ENCODE results near the gene RAB11FIP4. TPM values are rescaled to one million over a fixed set of nuclear protein-coding genes. Genes with fewer than 3 reads are reported as not detected.

The RAB11FIP4 gene
- total and polyA plus RNA-seq, 9 of the 15 experiments (the other 6 are each of a cell fraction or from before 2014, with no cell fraction given) = 0.62 to 16.6 (median 8.9) TPM

- POLR2A ChIA-PET = interaction anchor here (1.4 kb wide), 1 partner anchor 72 kb away, joined by 3 read pairs; no protein-coding TSS in a partner anchor
- peaks cover 0 to 21% of the 10 kb centered on the region in 2 experiments; a peak in 2 of 5 replicates for H3K4me1 ChIP-seq (replicated peaks in 1 of 2; ENCODE audit: control insufficient read depth in 2 of 2, insufficient read depth in 2 of 2, low read length in 2 of 2)
- BruUV-seq (replicated peaks) = no TSS peak
- H3K27ac ChIP-seq (ENCODE audit: extremely low read depth, low read depth, low read length) = no peak overlapping the region
- 62% methylated on average over 21 of the region's 26 CpGs for WGBS (ENCODE audit: insufficient coverage, low coverage, missing lambda C conversion rate)
- no peak overlapping the region for H3K4me3 ChIP-seq
- FAIRE-seq = no peak
- no peaks in the 10 kb centered on the region for H3K9me3 ChIP-seq (replicated peaks; ENCODE audit: control insufficient read depth, insufficient read depth, low read depth, low read length)
- no peak for ATAC-seq
- 0 out of 3 replicates have a peak, but pooled peaks cover 8% of the 10 kb centered on the region for H3K36me3 ChIP-seq (ENCODE audit: control insufficient read depth, insufficient read depth, low read length)
- H2AFZ ChIP-seq (ENCODE audit: low read depth, low read length) = no peak overlapping the region
- H3K4me2 ChIP-seq (ENCODE audit: insufficient read depth, low read length) = no peak overlapping the region
- intact Hi-C loops (cut with micrococcal nuclease) = no loop called here
- H3K79me2 ChIP-seq (ENCODE audit: control insufficient read depth, insufficient read depth, low read length) = no peaks in the 10 kb centered on the region
- TF ChIP-seq KHSRP (IDR thresholded peaks at IDR 0.05) (no peak), POLR2G (IDR thresholded peaks at IDR 0.05; ENCODE audit: low read depth, low read length) (0 out of 2 replicates have a peak, but pooled peaks have one; percentile 35)
- DNase-seq (ENCODE audit: extremely low read depth in 1 of 4, low spot score in 3 of 4) = no peak
- no peaks in the 10 kb centered on the region for H3K27me3 ChIP-seq (ENCODE audit: control insufficient read depth in 2 of 2, insufficient read depth in 2 of 2, low read length in 2 of 2)
- H3K9ac ChIP-seq (ENCODE audit: insufficient read depth in 1 of 2, low read depth in 2 of 2, low read length in 2 of 2) = 0 out of 4 replicates have a peak overlapping the region, but pooled peaks of 1 of the 2 experiments have one; percentile 3
- no peaks in the 10 kb centered on the region for H3K9me1 ChIP-seq (ENCODE audit: control insufficient read depth, insufficient read depth, low read length)
- H4K20me1 ChIP-seq (replicated peaks; ENCODE audit: control insufficient read depth, insufficient read depth, low read length) = peaks cover 14% of the 10 kb centered on the region
- CTCF ChIA-PET (ENCODE audit: low intra/inter-chr PET ratio) = no interaction called here
- in situ Hi-C loops (cut with MboI) = loop anchor here (5.0 kb wide), 1 partner anchor 86 kb away; no protein-coding TSS in a partner anchor
Observed at GRCh38 chr17:31528291-31528874, 136.9 kb downstream of the RAB11FIP4 start.

DNA sequence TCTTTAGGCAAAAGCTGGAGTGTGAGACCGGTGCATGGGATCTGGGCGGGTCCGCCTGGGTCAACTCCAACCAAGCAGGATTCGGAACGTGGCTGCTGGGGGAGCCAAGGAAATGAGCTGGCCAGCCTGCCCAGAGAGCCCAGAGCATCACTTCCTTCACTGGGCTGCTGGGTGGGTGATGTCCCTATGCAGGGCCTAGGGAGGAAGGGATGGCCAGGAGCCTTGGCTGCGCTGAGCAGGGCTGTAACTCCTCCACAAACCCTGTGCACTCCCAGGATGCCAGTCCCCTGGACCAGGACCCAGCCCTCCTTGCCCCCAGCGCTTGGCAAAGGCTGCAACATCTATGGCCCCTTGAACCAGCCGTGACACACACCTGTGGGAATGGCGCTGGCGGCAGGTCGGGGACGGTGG lies 138.4 kb downstream of the RAB11FIP4 start:
- H3K4me2 ChIP-seq (ENCODE audit: insufficient read depth, low read length) = no peak overlapping the region
- FAIRE-seq (no peak), ATAC-seq (no peak), DNase-seq (ENCODE audit: extremely low read depth in 1 of 4, low spot score in 3 of 4) (no peak)
- no peaks in the 10 kb centered on the region for H3K9me1 ChIP-seq (ENCODE audit: control insufficient read depth, insufficient read depth, low read length)
- CTCF ChIA-PET (ENCODE audit: low intra/inter-chr PET ratio) = no interaction called here
- in situ Hi-C loops (cut with MboI) (loop anchor here (5.0 kb wide), 1 partner anchor 88 kb away; no protein-coding TSS in a partner anchor), intact Hi-C loops (cut with micrococcal nuclease) (loop anchor here (5.0 kb wide), 1 partner anchor 312 kb away; no protein-coding TSS in a partner anchor)
- H3K9me3 ChIP-seq (replicated peaks; ENCODE audit: control insufficient read depth, insufficient read depth, low read depth, low read length) = no peaks in the 10 kb centered on the region
- peaks cover 0 to 23% of the 10 kb centered on the region in 2 experiments; a peak in 2 of 5 replicates for H3K4me1 ChIP-seq (replicated peaks in 1 of 2; ENCODE audit: control insufficient read depth in 2 of 2, insufficient read depth in 2 of 2, low read length in 2 of 2)
- BruUV-seq (replicated peaks) = no TSS peak
- no peak overlapping the region for H3K4me3 ChIP-seq
- H3K27ac ChIP-seq (ENCODE audit: extremely low read depth, low read depth, low read length) = no peak overlapping the region
- whole genome bisulfite sequencing (ENCODE audit: insufficient coverage, low coverage, missing lambda C conversion rate) = 37% methylated on average over 12 of the region's 12 CpGs
- POLR2A ChIA-PET = interaction anchor here (0.6 kb wide), 1 partner anchor 69 kb away, joined by 3 read pairs; no protein-coding TSS in a partner anchor
- H3K9ac ChIP-seq (ENCODE audit: insufficient read depth in 1 of 2, low read depth in 2 of 2, low read length in 2 of 2) = no peak overlapping the region
- H3K79me2 ChIP-seq (ENCODE audit: control insufficient read depth, insufficient read depth, low read length) = no peaks in the 10 kb centered on the region
- no peak for TF ChIP-seq TFAM (CRISPR knock-in tag; conservative IDR thresholded peaks at IDR 0.05)
- TF ChIP-seq ZHX1 (conservative IDR thresholded peaks at IDR 0.05; ENCODE audit: low read length) = no peak
- no peak for TF ChIP-seq CBX8 (IDR thresholded peaks at IDR 0.05; ENCODE audit: borderline replicate concordance, extremely low read depth, low read depth, low read length, poor library complexity, severe bottlenecking)
- TF ChIP-seq NFYB (IDR thresholded peaks at IDR 0.05; ENCODE audit: extremely low read depth, insufficient read length) = no peak
- no peak for TF ChIP-seq ZNF644 (tag; IDR thresholded peaks at IDR 0.05; ENCODE audit: low read depth)
- TF ChIP-seq SIX5 (IDR thresholded peaks at IDR 0.05; ENCODE audit: borderline replicate concordance in 1 of 2, insufficient read depth in 1 of 2, low read depth in 1 of 2, low read length in 2 of 2) = no peak
- H2AFZ ChIP-seq (ENCODE audit: low read depth, low read length) = no peak overlapping the region
- 0 out of 3 replicates have a peak, but pooled peaks cover 5% of the 10 kb centered on the region for H3K36me3 ChIP-seq (ENCODE audit: control insufficient read depth, insufficient read depth, low read length)
- peaks cover 10% of the 10 kb centered on the region for H4K20me1 ChIP-seq (replicated peaks; ENCODE audit: control insufficient read depth, insufficient read depth, low read length)
- no peaks in the 10 kb centered on the region for H3K27me3 ChIP-seq (ENCODE audit: control insufficient read depth in 2 of 2, insufficient read depth in 2 of 2, low read length in 2 of 2)

Measured in K562 (cell line).